ENCODE data around the gene KRT2.

DNA sequence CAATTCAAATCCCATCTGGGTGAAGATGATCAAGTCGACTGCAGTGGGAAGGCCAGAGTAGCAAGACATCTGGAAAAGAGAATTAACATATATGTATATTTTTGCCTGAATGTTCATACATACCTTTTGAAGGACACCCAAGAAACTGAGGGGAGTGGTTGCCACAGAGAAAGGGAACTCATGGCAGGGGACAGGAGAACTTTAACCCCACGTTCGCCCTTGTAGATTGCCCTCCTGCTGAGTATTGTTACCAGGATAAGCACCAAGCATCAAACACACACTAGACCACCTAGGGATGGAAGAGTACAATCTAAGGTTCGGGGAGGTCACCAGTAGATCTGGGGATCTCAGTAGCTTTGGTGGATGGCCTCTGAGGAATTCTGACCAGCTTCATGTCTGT, 18.5 kb upstream of the KRT2 start:
- TF ChIP-seq, protein P1, sequence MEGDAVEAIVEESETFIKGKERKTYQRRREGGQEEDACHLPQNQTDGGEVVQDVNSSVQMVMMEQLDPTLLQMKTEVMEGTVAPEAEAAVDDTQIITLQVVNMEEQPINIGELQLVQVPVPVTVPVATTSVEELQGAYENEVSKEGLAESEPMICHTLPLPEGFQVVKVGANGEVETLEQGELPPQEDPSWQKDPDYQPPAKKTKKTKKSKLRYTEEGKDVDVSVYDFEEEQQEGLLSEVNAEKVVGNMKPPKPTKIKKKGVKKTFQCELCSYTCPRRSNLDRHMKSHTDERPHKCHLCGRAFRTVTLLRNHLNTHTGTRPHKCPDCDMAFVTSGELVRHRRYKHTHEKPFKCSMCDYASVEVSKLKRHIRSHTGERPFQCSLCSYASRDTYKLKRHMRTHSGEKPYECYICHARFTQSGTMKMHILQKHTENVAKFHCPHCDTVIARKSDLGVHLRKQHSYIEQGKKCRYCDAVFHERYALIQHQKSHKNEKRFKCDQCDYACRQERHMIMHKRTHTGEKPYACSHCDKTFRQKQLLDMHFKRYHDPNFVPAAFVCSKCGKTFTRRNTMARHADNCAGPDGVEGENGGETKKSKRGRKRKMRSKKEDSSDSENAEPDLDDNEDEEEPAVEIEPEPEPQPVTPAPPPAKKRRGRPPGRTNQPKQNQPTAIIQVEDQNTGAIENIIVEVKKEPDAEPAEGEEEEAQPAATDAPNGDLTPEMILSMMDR (IDR thresholded peaks at IDR 0.05): no peak
- no peak for TF ChIP-seq POLR2AphosphoS5 (IDR thresholded peaks at IDR 0.05)
- TF ChIP-seq POLR2A (IDR thresholded peaks at IDR 0.05): no peak
- no peak for TF ChIP-seq EP300 (IDR thresholded peaks at IDR 0.05)
